Measurements from ENCODE around the gene AUP1. TPM values are rescaled to one million over a fixed set of nuclear protein-coding genes. Genes with fewer than 3 reads are reported as not detected.
A peak's percentile ranks its signal among the peaks of the same experiment; 100 is the strongest.

Gene AUP1
- total RNA-seq, 4 donors from 2014 or later, result 112 to 148 (median 115) TPM

DNA sequence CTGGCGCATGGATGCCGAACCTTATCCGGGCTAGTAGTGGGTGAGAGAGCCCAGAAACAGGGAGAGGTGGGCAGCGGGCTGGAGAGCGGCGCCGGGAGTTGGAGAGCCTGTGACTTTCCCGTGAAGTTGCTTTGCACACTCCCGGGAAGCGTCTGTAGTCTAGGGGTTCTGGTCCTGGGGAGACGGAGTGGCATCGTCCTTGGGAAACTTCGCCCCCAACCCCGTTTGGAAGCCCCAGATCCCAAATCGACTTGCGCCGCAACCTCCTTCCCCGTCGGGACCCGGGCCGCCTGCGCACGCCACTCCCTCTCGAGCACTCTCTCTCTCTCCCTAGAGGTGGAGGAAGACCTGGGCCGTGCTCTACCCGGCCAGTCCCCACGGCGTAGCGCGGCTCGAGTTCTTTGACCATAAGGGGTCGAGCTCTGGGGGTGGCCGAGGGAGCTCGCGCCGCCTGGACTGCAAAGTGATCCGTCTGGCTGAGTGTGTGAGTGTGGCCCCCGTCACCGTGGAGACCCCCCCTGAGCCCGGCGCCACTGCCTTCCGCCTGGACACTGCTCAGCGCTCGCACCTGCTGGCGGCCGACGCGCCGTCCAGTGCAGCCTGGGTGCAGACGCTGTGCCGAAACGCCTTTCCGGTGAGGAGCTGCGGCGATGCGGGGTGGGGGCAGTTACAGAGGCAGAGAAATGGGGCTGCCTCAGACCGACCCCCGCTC lies 25.5 kb upstream of the AUP1 start:
- H3K9me3 ChIP-seq, result no peaks in the 10 kb centered on the region
- no peak for TF ChIP-seq POLR2A (IDR thresholded peaks at IDR 0.05)
- TF ChIP-seq, protein P1, sequence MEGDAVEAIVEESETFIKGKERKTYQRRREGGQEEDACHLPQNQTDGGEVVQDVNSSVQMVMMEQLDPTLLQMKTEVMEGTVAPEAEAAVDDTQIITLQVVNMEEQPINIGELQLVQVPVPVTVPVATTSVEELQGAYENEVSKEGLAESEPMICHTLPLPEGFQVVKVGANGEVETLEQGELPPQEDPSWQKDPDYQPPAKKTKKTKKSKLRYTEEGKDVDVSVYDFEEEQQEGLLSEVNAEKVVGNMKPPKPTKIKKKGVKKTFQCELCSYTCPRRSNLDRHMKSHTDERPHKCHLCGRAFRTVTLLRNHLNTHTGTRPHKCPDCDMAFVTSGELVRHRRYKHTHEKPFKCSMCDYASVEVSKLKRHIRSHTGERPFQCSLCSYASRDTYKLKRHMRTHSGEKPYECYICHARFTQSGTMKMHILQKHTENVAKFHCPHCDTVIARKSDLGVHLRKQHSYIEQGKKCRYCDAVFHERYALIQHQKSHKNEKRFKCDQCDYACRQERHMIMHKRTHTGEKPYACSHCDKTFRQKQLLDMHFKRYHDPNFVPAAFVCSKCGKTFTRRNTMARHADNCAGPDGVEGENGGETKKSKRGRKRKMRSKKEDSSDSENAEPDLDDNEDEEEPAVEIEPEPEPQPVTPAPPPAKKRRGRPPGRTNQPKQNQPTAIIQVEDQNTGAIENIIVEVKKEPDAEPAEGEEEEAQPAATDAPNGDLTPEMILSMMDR (IDR thresholded peaks at IDR 0.05 in 4 of 5, conservative IDR thresholded peaks at IDR 0.05 in 1 of 5), result no peak

DNA sequence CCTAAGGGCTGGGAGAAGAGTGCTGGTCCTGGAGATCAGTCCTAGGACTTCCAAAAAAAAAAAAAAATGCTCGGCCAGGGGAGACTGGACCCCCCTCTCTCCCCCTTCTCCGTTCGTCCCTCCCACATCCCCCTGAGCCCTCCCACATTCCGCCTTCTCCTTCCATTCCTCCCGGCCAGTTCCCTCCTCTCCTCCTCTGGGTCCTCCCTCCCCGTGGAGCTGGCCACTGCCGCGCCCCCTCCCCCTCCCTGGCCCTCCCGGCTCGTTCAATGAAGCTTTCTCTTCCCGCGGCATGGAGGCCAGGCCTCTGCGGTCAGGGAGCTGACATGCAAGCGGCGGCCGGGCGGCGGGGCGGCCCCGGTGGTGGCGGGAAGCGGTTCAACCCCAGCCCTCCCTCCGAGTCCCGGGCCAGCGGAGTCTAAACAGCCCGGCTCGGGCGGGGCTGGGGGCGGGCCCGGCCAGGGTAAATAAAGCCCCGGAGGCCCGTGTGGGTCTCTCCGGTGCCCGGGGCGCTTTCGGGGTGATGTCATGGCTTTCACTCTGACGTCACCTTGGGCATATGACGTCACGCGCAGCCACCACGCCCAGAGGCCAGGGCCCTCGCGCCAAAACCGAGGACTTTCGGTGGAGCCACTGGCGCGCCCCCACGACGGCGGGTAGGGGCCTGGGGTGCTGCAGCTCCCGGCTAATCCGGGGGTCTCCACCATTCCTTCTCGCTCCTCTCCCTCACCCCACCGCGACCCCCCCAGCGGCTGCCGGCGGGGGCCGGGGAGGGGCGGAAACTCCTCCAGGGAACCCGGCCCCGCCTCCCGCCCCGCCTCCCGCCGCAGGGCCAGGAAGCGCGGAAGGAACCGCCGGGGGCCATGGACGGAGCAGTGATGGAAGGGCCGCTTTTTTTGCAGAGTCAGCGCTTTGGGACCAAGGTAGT lies 24.6 kb upstream of the AUP1 start, which contains the start of the genes DOK1 and LOXL3:
Gene DOK1, plus strand, starts transcription at position 829 of the 928 bp plus-strand sequence. Its CDS starts 35 bp downstream, at position 864.
Gene LOXL3, minus strand, starts transcription at position 51 of the 928 bp plus-strand sequence. CDS start 1,308 bp downstream, outside the sequence.
- peaks cover 0 to 13% of the 10 kb centered on the region in 2 donors for H3K4me1 ChIP-seq
- no peaks in the 10 kb centered on the region for H3K9me3 ChIP-seq
- TF ChIP-seq, protein P1 (IDR thresholded peaks at IDR 0.05 in 4 of 5, conservative IDR thresholded peaks at IDR 0.05 in 1 of 5), result no peak
- peak in 1 of 2 donors; percentile 8 for TF ChIP-seq POLR2A (IDR thresholded peaks at IDR 0.05)
- peak within 1 kb of the TSS; percentile 62 to 75 (median 72) for H3K4me3 ChIP-seq
- DNase-seq (peak; percentile 59 to 62), ATAC-seq (peak; percentile 62 to 72)
- in situ Hi-C loops (cut with MboI; ENCODE audit: low sequenced_read_pairs in 4 of 4), result no loop called here
- H3K36me3 ChIP-seq, result no peaks in the 10 kb centered on the region
- H3K27me3 ChIP-seq, result peaks cover 22 to 46% (median 45%) of the 10 kb centered on the region in 3 donors
- intact Hi-C loops (cut with DNase I; ENCODE audit: low total_unique reads), result no loop called here
- peak within 1 kb of the TSS; percentile 76 to 82 (median 77) for H3K27ac ChIP-seq

More for the DNA sequence above, 25.5 kb upstream of the AUP1 start:
- Histone ChIP-seq H3K27me3 (peaks cover 21 to 38% (median 37%) of the 10 kb centered on the region in 3 donors), H3K27ac (peak overlapping the region; percentile 76 to 82 (median 77)), H3K4me1 (peaks cover 0 to 8% of the 10 kb centered on the region in 2 donors), H3K4me3 (peak overlapping the region; percentile 62 to 75 (median 72)), H3K36me3 (no peaks in the 10 kb centered on the region)
- DNase-seq (no peak), ATAC-seq (peak; percentile 4 to 36)
- in situ Hi-C loops (cut with MboI; ENCODE audit: low sequenced_read_pairs in 4 of 4), result no loop called here
- intact Hi-C loops (cut with DNase I; ENCODE audit: low total_unique reads), result no loop called here

GRCh38 chr2:74552914-74553811 lies 23.7 kb upstream of the AUP1 start:
- DNase-seq (no peak), ATAC-seq (peak in 1 of 2 donors; percentile 13)
- Histone ChIP-seq H3K4me1 (peaks cover 4 to 20% of the 10 kb centered on the region in 2 donors), H3K27me3 (peaks cover 24 to 47% (median 46%) of the 10 kb centered on the region in 3 donors), H3K4me3 (peak overlapping the region; percentile 62 to 75 (median 72)), H3K36me3 (no peaks in the 10 kb centered on the region), H3K9me3 (no peaks in the 10 kb centered on the region), H3K27ac (peak overlapping the region; percentile 76 to 82 (median 77))
- intact Hi-C loops (cut with DNase I; ENCODE audit: low total_unique reads) (no loop called here), in situ Hi-C loops (cut with MboI; ENCODE audit: low sequenced_read_pairs in 4 of 4) (no loop called here)
- no peak for TF ChIP-seq POLR2A (IDR thresholded peaks at IDR 0.05)
- TF ChIP-seq, protein P1 (IDR thresholded peaks at IDR 0.05 in 4 of 5, conservative IDR thresholded peaks at IDR 0.05 in 1 of 5), result no peak

Data from gastrocnemius medialis (tissue), 4 donors.